ENCODE measurements around the gene MOK.

- TF ChIP-seq CTCF (IDR thresholded peaks at IDR 0.05) = no peak
- TF ChIP-seq EP300 (IDR thresholded peaks at IDR 0.05; ENCODE audit: low read depth) = no peak
Measured at GRCh38 chr14:102195446-102195845, 109.5 kb downstream of the MOK start.
